ENCODE data around the gene PPFIA4. TPM values are rescaled to one million over a fixed set of nuclear protein-coding genes. Genes with fewer than 3 reads are reported as not detected.

PPFIA4 gene
- total RNA-seq, 1 donor from 2014 or later: 9.1 TPM

GRCh38 chr1:203098445-203098844 lies 72.2 kb downstream of the PPFIA4 start:
- peaks cover 31% of the 10 kb centered on the region for H3K27me3 Mint-ChIP-seq (ENCODE audit: low read depth, unreplicated experiment)
- no peak for FAIRE-seq
- no peaks in the 10 kb centered on the region for H3K79me2 ChIP-seq (ENCODE audit: insufficient read depth, low read length)
- no peaks in the 10 kb centered on the region for H3K36me3 ChIP-seq (ENCODE audit: insufficient read depth, low read length)
- no peak for DNase-seq (ENCODE audit: low read depth)
- H3K4me3 Mint-ChIP-seq (ENCODE audit: unreplicated experiment): no peak overlapping the region
- H3K27ac ChIP-seq (ENCODE audit: low read depth, low read length): no peak overlapping the region
- no peak overlapping the region for H3K9ac ChIP-seq (ENCODE audit: low read length)
- peaks cover 4% of the 10 kb centered on the region for H3K36me3 Mint-ChIP-seq (ENCODE audit: low read depth, unreplicated experiment)
- peaks cover 33% of the 10 kb centered on the region for H3K9me3 Mint-ChIP-seq (ENCODE audit: unreplicated experiment)
- H3K27me3 ChIP-seq (ENCODE audit: insufficient read depth, low read length): peaks cover 18% of the 10 kb centered on the region
- no peaks in the 10 kb centered on the region for H3K4me1 ChIP-seq (ENCODE audit: insufficient read depth, low read length)
- H3K27ac Mint-ChIP-seq (ENCODE audit: unreplicated experiment): no peak overlapping the region
- no peaks in the 10 kb centered on the region for H4K20me1 ChIP-seq (ENCODE audit: insufficient read depth, low read length)
- no peaks in the 10 kb centered on the region for H3K4me1 Mint-ChIP-seq (ENCODE audit: low read depth, unreplicated experiment)
- H3K4me3 ChIP-seq (ENCODE audit: insufficient read depth, low read depth, low read length): no peak overlapping the region
- TF ChIP-seq EZH2 (IDR thresholded peaks at IDR 0.05; ENCODE audit: insufficient read depth, low read length): no peak
- no peak for TF ChIP-seq CTCF (IDR thresholded peaks at IDR 0.05; ENCODE audit: insufficient read depth, low read depth, low read length)
- H3K9me3 ChIP-seq (ENCODE audit: insufficient read depth, low read depth, low read length): no peaks in the 10 kb centered on the region
- H2AFZ ChIP-seq (ENCODE audit: low read depth, low read length): no peak overlapping the region
- no peak overlapping the region for H3K4me2 ChIP-seq (ENCODE audit: low read length)

- peaks cover 31% of the 10 kb centered on the region for H3K9me3 Mint-ChIP-seq (ENCODE audit: unreplicated experiment)
- H4K20me1 ChIP-seq (ENCODE audit: insufficient read depth, low read length): no peaks in the 10 kb centered on the region
- no peak overlapping the region for H3K27ac Mint-ChIP-seq (ENCODE audit: unreplicated experiment)
- no peak overlapping the region for H3K9ac ChIP-seq (ENCODE audit: low read length)
- no peak overlapping the region for H3K27ac ChIP-seq (ENCODE audit: low read depth, low read length)
- FAIRE-seq (no peak), DNase-seq (ENCODE audit: low read depth) (no peak)
- no peaks in the 10 kb centered on the region for H3K4me1 ChIP-seq (ENCODE audit: insufficient read depth, low read length)
- H2AFZ ChIP-seq (ENCODE audit: low read depth, low read length): no peak overlapping the region
- H3K27me3 ChIP-seq (ENCODE audit: insufficient read depth, low read length): peaks cover 18% of the 10 kb centered on the region
- H3K4me3 Mint-ChIP-seq (ENCODE audit: unreplicated experiment): no peak overlapping the region
- peaks cover 4% of the 10 kb centered on the region for H3K36me3 Mint-ChIP-seq (ENCODE audit: low read depth, unreplicated experiment)
- no peaks in the 10 kb centered on the region for H3K4me1 Mint-ChIP-seq (ENCODE audit: low read depth, unreplicated experiment)
- H3K9me3 ChIP-seq (ENCODE audit: insufficient read depth, low read depth, low read length): no peaks in the 10 kb centered on the region
- no peak overlapping the region for H3K4me3 ChIP-seq (ENCODE audit: insufficient read depth, low read depth, low read length)
- TF ChIP-seq EZH2 (IDR thresholded peaks at IDR 0.05; ENCODE audit: insufficient read depth, low read length) (no peak), CTCF (IDR thresholded peaks at IDR 0.05; ENCODE audit: insufficient read depth, low read depth, low read length) (no peak)
- no peaks in the 10 kb centered on the region for H3K36me3 ChIP-seq (ENCODE audit: insufficient read depth, low read length)
- H3K27me3 Mint-ChIP-seq (ENCODE audit: low read depth, unreplicated experiment): peaks cover 34% of the 10 kb centered on the region
- H3K79me2 ChIP-seq (ENCODE audit: insufficient read depth, low read length): no peaks in the 10 kb centered on the region
- no peak overlapping the region for H3K4me2 ChIP-seq (ENCODE audit: low read length)
Observed at GRCh38 chr1:203098914-203099520, 72.7 kb downstream of the PPFIA4 start.

GRCh38 chr1:203099805-203100515 lies 73.7 kb downstream of the PPFIA4 start:
- peaks cover 34% of the 10 kb centered on the region for H3K27me3 Mint-ChIP-seq (ENCODE audit: low read depth, unreplicated experiment)
- TF ChIP-seq CTCF (IDR thresholded peaks at IDR 0.05; ENCODE audit: insufficient read depth, low read depth, low read length) (no peak), EZH2 (IDR thresholded peaks at IDR 0.05; ENCODE audit: insufficient read depth, low read length) (no peak)
- Histone ChIP-seq H3K27ac (ENCODE audit: low read depth, low read length) (no peak overlapping the region), H3K9ac (ENCODE audit: low read length) (no peak overlapping the region), H3K79me2 (ENCODE audit: insufficient read depth, low read length) (no peaks in the 10 kb centered on the region), H3K36me3 (ENCODE audit: insufficient read depth, low read length) (no peaks in the 10 kb centered on the region), H3K27me3 (ENCODE audit: insufficient read depth, low read length) (peaks cover 18% of the 10 kb centered on the region), H3K4me1 (ENCODE audit: insufficient read depth, low read length) (no peaks in the 10 kb centered on the region), H3K4me3 (ENCODE audit: insufficient read depth, low read depth, low read length) (no peak overlapping the region), H3K9me3 (ENCODE audit: insufficient read depth, low read depth, low read length) (no peaks in the 10 kb centered on the region), H3K4me2 (ENCODE audit: low read length) (no peak overlapping the region), H4K20me1 (ENCODE audit: insufficient read depth, low read length) (no peaks in the 10 kb centered on the region), H2AFZ (ENCODE audit: low read depth, low read length) (no peak overlapping the region)
- no peak overlapping the region for H3K4me3 Mint-ChIP-seq (ENCODE audit: unreplicated experiment)
- no peaks in the 10 kb centered on the region for H3K36me3 Mint-ChIP-seq (ENCODE audit: low read depth, unreplicated experiment)
- peaks cover 24% of the 10 kb centered on the region for H3K9me3 Mint-ChIP-seq (ENCODE audit: unreplicated experiment)
- FAIRE-seq (no peak), DNase-seq (ENCODE audit: low read depth) (no peak)
- H3K27ac Mint-ChIP-seq (ENCODE audit: unreplicated experiment): no peak overlapping the region
- no peaks in the 10 kb centered on the region for H3K4me1 Mint-ChIP-seq (ENCODE audit: low read depth, unreplicated experiment)
